Skin epidermis (tissue), 12 donors: ENCODE results near the gene ZNF235.
A peak's percentile ranks its signal among the peaks of the same experiment; 100 is the strongest.
"Not testable (repeated sequence)": the region's sequence is repeated elsewhere in the genome, so short reads cannot be mapped to it uniquely, and the experiment has no call there.

Experiments used
- H3K27ac ChIP-seq, 21 experiments: fragments of 200-600 bp; sonication (generic) in 11 of 21; one replicate each; pipeline ENCODE4 v1.5.0; 2020; ENCODE audit warnings: mild to moderate bottlenecking in 3 of 21, inconsistent platforms in 2 of 21, moderate library complexity in 2 of 21
- H3K4me3 ChIP-seq, 7 experiments: fragments of 200-600 bp; sonication (generic) in 2 of 7; one replicate each; pipeline ENCODE4 v1.5.0; 2020; ENCODE audit warnings: inconsistent platforms in 2 of 7, mild to moderate bottlenecking in 2 of 7, moderate library complexity in 1 of 7

ZNF235 gene

DNA sequence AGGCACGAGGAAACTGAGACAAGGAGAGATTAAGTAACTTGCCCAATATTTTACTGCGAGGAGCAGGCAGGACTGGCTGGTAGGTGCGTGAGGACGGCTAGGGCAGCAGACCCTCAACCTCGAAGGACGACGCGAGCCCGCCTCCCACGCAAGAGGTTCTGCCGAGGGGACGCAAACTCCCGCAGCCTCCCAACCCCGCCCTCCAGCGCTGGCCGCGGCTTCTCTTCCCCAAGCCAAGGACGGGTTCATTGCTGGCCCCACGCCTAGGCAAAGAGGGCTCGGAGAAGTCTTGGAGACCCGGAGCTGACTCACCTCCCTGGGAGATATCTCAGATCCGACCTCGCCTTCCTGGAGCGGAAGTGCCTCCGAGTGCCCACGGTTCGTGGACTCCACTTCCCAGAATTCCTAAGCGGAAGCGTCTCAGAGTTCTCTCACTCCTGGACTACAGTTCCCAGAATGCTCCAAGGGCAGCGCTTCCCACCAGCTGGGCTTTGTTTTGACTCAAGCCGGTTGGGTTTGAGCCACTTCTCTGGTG is at the start of gene ZNF235:
TSS of gene ZNF235 (minus strand) at position 367 of the 535 bp plus-strand sequence. CDS start 1,621 bp downstream, outside the sequence.
- H3K27ac ChIP-seq = peak within 1 kb of the TSS; percentile 65 to 89 (median 77)
- peak within 1 kb of the TSS; percentile 53 to 81 (median 71) for H3K4me3 ChIP-seq

- Histone ChIP-seq H3K4me3 (no peak overlapping the region), H3K27ac (no peak overlapping the region)
These were observed 41.7 kb upstream of the ZNF235 start for GRCh38 chr19:44346556-44346955.

DNA sequence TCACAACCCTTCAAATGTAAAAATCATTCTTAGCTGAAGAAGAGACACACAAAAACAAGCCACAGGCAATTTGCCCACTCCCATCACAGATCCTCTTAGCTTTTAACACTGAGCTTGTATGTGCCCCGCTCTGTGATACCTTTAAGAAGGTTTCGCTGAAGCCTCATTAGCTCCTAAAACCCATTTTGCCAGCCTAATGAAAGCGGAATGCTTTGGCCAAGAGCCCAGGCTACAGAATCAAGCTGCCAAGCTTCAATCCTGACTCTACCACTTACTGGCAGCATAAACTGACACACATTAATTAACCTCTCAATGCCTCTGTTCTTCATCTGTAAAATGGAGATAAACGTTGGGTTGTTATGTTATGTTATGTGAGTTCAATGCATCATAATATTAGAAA is 41.1 kb upstream of the ZNF235 start:
- Histone ChIP-seq H3K4me3 (no peak overlapping the region), H3K27ac (no peak overlapping the region)

DNA sequence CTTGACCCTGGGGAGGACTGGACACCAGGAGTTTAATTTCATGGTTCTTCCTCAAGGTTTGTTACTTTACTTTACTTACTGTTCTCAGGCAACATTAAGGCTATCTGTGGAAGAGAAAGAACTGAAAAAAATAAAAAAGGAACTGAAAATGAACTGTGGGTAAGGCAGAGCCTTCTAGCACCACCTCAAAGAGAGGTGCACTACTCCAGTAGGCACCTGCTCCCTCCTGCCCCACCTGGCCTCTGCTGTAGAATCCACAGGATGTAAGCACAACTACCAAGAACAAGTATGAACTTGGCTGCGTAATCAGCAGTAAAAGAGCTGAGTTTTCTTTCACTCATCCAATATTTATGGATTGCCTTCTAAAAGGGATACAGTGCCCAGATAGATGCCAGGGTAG is 39.4 kb upstream of the ZNF235 start:
- no peak overlapping the region for H3K27ac ChIP-seq
- no peak overlapping the region for H3K4me3 ChIP-seq

GRCh38 chr19:44341794-44342193 is 37.0 kb upstream of the ZNF235 start:
- Histone ChIP-seq H3K27ac (no peak overlapping the region), H3K4me3 (no peak overlapping the region)

DNA sequence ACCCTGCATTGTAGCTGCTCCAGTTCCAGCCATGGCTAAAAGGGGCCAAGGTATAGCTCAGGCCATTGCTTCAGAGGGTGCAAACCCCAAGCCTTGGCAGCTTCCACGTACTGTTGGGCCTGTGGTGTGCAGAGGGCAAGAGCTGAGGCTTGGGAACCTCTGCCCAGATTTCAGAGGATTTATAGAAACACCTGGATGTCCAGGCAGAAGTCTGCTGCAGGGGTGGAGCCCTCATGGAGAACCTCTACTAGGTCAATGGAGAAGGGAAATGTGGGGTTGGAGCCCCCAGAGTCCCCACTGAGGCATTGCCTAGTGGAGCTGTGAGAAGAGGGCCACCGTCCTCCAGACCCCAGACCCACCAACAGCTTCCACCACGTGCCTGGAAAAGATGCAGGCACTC is 29.8 kb upstream of the ZNF235 start:
- H3K4me3 ChIP-seq, H3K27ac ChIP-seq: not testable (repeated sequence)

GRCh38 chr19:44332145-44332544 is 27.3 kb upstream of the ZNF235 start:
- H3K4me3 ChIP-seq = no peak overlapping the region
- no peak overlapping the region for H3K27ac ChIP-seq

- no peak overlapping the region for H3K27ac ChIP-seq
- no peak overlapping the region for H3K4me3 ChIP-seq
These were observed 11.1 kb upstream of the ZNF235 start for GRCh38 chr19:44315883-44316282.

GRCh38 chr19:44313231-44313630 is 8.4 kb upstream of the ZNF235 start:
- no peak overlapping the region for H3K4me3 ChIP-seq
- H3K27ac ChIP-seq = no peak overlapping the region

DNA sequence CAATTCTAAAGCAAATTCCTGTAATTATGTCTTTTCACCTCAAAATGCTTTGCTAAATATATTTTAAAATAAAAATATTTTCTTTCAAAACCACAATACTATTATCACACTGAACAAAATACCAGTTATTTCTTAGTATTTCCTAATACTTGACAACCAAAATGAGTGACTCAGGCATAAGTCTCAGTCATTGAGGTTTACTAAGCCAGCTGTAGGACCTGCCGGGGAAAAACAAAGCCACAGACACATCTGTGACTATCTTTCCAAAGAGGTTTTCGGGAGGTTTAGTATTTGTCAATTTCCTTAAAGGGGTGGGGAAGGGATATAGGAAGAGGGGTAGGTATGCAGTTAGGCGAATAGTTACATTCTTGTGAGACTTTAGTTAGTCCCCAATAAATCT is 3.2 kb upstream of the ZNF235 start:
- no peak overlapping the region for H3K4me3 ChIP-seq
- H3K27ac ChIP-seq = no peak overlapping the region

GRCh38 chr19:44306283-44306682 is 1.5 kb upstream of the ZNF235 start:
- Histone ChIP-seq H3K4me3 (no peak overlapping the region), H3K27ac (no peak overlapping the region)

DNA sequence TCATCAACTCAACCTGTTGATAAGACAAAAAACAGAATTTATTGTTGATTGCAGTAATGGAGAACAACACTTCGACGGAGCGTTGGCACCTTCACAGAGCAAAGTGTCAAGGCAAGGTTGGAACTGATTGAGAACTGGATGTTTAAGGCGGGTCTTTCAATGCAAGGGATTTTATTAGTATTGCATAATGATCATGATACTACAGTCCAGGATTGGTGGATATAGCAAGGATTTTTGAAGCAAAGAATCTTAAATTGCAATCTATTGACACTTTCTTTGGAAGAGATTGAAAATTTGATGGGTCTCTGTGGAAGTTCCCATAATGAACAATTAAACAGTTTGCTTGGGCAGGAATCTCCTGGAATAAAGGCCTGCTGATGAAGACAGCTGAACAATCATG is 632 bp upstream of the ZNF235 start:
- Histone ChIP-seq H3K4me3 (peak overlapping the region in 2 of 7 experiments; percentile 71 to 78), H3K27ac (no peak overlapping the region)

DNA sequence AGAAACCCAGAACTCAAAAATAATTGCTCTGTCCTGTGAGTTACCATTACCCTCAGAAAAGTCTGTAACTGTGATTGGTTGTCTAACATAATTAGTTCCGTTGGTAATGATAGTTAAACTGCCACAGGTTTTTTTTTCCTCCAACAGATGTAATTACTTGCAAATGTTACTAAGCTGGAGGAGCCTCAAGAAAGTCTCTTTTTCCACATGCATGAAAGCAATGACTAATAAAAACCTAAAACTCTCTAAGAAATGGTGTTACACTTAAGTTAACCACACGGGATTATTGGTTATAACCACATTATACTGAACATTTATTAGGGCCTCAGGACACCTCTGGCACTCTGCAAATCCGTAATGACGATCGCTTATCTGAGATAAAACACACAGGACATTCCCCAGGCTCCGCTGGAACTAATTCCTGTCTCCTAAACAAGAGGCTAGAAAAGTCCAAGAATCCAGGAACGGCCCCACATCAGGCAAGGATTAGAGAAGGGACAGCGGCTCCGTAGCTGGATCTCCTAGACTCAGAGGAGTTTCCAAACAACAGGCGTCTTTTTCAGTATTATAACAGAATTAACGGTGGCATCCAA is 753 bp downstream of the ZNF235 start:
- H3K27ac ChIP-seq = peak overlapping the region in 19 of 21 experiments; percentile 65 to 89 (median 77)
- H3K4me3 ChIP-seq = peak overlapping the region; percentile 53 to 81 (median 71)

GRCh38 chr19:44303320-44303719 is 1.5 kb downstream of the ZNF235 start:
- Histone ChIP-seq H3K27ac (peak overlapping the region in 1 of 21 experiments; percentile 10), H3K4me3 (no peak overlapping the region)

DNA sequence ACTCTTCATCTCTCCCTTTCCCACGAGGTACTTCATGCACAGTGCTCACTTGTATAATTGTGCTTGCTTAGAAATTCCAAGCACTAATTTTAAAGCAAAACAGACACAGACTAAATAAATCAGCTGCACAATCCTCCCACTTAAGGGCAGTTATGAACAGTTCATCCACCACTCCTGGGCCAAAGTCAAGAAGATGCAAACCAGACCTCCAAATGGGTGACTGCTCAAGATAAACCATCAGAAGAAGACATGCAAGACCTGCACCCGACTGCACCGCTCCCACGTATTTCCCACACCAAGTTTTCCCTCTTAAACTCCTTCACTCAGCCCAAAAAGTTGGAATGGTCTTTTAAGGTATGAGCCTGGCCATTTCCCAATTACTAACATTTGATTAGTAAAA is 19.9 kb downstream of the ZNF235 start:
- no peak overlapping the region for H3K4me3 ChIP-seq
- no peak overlapping the region for H3K27ac ChIP-seq

- H3K27ac ChIP-seq = no peak overlapping the region
- H3K4me3 ChIP-seq = no peak overlapping the region
These were observed 22.0 kb downstream of the ZNF235 start for GRCh38 chr19:44282846-44283245.

- Histone ChIP-seq H3K27ac (no peak overlapping the region), H3K4me3 (no peak overlapping the region)
These were observed 23.9 kb downstream of the ZNF235 start for GRCh38 chr19:44280916-44281315.

DNA sequence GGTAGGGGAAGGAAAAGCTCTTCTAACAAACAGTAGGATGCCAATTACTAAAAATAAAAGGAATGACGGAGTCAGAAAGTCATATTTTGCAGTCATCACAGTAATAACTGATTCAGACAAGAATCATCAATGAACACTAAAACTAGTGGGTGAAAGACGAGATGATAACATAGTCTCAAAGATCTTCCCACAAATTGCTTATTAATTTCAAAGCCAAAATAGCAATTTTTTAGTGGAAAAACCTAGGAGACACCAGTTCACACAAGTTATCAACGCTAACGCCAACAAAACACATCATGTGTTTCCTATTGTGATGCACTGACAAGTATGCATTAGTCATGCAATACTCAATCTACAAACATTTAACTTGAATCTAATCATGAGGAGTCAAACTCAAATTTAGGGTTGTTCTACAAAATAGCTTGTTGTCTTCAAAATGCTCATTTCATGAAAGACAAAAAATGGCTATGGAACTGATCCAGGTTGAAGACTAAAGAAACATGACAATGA is 26.6 kb downstream of the ZNF235 start:
- Histone ChIP-seq H3K27ac (no peak overlapping the region), H3K4me3 (no peak overlapping the region)

- H3K4me3 ChIP-seq = no peak overlapping the region
These were observed 27.5 kb downstream of the ZNF235 start for GRCh38 chr19:44277331-44277730.

DNA sequence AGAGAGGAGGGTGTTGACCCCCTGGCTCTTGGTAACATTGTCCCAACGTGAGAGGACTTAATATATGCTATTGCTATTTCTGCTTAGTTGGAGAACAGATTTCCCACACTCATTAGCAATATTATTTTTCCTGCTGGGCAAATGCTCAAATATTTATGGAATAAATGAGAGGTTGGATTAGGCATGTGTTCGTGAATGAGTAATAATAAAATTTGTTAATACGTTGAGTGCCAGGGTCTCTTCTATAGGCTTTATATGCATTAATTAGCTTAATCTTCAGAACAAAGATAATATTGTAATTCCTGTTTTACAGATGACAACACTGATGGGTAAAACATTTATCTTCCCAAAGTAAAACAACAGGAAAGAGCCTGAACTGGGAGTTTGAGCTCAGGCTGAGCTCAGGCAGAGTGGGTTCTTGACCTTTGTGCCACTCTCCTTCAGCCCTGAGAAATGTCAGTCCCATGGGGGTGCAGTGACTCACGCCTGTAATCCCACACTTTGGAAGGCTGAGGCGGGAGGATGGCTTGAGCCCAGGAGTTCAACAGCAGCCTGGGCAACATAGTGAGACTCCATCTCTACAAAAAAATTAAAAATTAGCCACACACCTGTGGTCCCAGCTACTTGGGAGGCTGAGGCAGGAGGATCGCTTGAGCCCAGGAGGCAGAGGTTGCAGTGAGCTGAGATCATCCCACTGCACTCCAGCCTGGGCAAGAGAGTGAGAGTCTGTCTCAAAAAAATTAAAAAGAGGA is 44.0 kb downstream of the ZNF235 start:
- Histone ChIP-seq H3K4me3 (no peak overlapping the region), H3K27ac (peak overlapping the region in 1 of 21 experiments; percentile 57)

More at GRCh38 chr19:44277331-44277730, 27.5 kb downstream of the ZNF235 start:
- no peak overlapping the region for H3K27ac ChIP-seq

DNA sequence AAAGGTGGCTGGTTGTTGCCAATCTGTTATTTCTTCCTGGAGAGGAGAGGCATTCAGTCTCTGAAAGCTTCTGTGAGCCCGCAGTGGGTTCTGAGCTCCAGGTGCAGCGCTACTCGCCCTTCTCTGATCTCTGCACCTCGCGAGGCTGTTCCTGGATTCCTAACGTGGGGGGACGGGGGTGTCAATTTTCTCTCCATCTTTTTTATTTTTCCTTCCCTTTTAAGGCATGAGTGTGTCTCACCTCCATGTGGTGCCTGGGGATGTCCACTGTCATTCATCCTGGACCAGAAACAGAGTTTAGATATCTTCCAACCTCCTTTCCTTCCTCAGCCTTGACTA is 44.5 kb downstream of the ZNF235 start:
- peak overlapping the region in 2 of 21 experiments; percentile 2 to 57 for H3K27ac ChIP-seq

More for the DNA sequence above, 44.5 kb downstream of the ZNF235 start:
- H3K4me3 ChIP-seq = peak overlapping the region in 5 of 7 experiments; percentile 4 to 38 (median 14)
